H1 (cell line): ENCODE results near the gene NSD2. TPM values are rescaled to one million over a fixed set of nuclear protein-coding genes. Genes with fewer than 3 reads are reported as not detected.

Experiments
- CTCF ChIA-PET: fragments of 300-600 bp; sonication (Branson Sonifier 250); formaldehyde crosslinking; loops from one replicate; lab custom pipeline; 2021; ENCODE audit not compliant: partially characterized antibody; lab: Charles Lee
- POLR2A ChIA-PET: fragments of 300-600 bp; sonication (Branson Sonifier 250); formaldehyde crosslinking; loops from one replicate; lab custom pipeline; 2021; ENCODE audit warnings: inconsistent platforms; ENCODE audit not compliant: partially characterized antibody; lab: Charles Lee
- DNase-seq, 2 experiments: peaks; one replicate each; pipeline versions ENCODE4 v3.0.0 to v3.0.0-alpha.2; 2010 to 2022; ENCODE audit warnings: low spot score in 2 of 2, low read depth in 1 of 2, mixed read lengths in 1 of 2
- FAIRE-seq: peaks from 2 replicates; lab custom pipeline; 2011; peaks lifted over from hg19 to GRCh38; lab: Jason Lieb, UNC
- H2AFZ ChIP-seq: 2 replicates; pipeline ENCODE4 v1.8.1; 2012; ENCODE audit warnings: low read length, inconsistent platforms
- H2AK5ac ChIP-seq: 2 replicates; pipeline ENCODE4 v1.6.1; 2013; ENCODE audit warnings: low read depth, low read length
- H2BK120ac ChIP-seq: replicated peaks from 2 replicates; pipeline ENCODE3; 2013; ENCODE audit warnings: low read depth, low read length, inconsistent platforms
- H2BK12ac ChIP-seq: 2 replicates; pipeline ENCODE4 v1.6.1; 2013; ENCODE audit warnings: low read depth, low read length
- H2BK15ac ChIP-seq: 2 replicates; pipeline ENCODE4 v1.6.1; 2013; ENCODE audit warnings: low read length
- H2BK20ac ChIP-seq: 2 replicates; pipeline ENCODE4 v1.6.1; 2013; ENCODE audit warnings: low read length
- H2BK5ac ChIP-seq: 2 replicates; pipeline ENCODE4 v1.6.1; 2013; ENCODE audit warnings: low read depth, low read length
- H3K14ac ChIP-seq: 2 replicates; pipeline ENCODE4 v1.6.1; 2013; ENCODE audit warnings: inconsistent platforms; ENCODE audit not compliant: insufficient read length
- H3K18ac ChIP-seq: 2 replicates; pipeline ENCODE4 v1.6.1; 2013; ENCODE audit warnings: low read length; ENCODE audit errors: extremely low read depth
- H3K23ac ChIP-seq: 2 replicates; pipeline ENCODE4 v1.6.1; 2013; ENCODE audit warnings: inconsistent platforms; ENCODE audit not compliant: insufficient read length
- H3K23me2 ChIP-seq: 2 replicates; pipeline ENCODE4 v1.6.1; 2013; ENCODE audit warnings: low read depth, low read length
- H3K27ac ChIP-seq: 2 replicates; pipeline ENCODE4 v1.6.1; 2011; ENCODE audit warnings: low read depth, low read length, inconsistent platforms
- H3K27me3 ChIP-seq, 4 experiments: replicated peaks in 1 of 4; 1 replicate in 1 of 4; 2 replicates in 3 of 4; pipeline versions ENCODE4 v1.6.1 to v1.8.1; 2011 to 2013; ENCODE audit warnings: low read length in 3 of 4, mild to moderate bottlenecking in 3 of 4, inconsistent platforms in 2 of 4, mixed read lengths in 2 of 4, moderate library complexity in 1 of 4; ENCODE audit not compliant: control insufficient read depth in 3 of 4, insufficient read depth in 3 of 4; ENCODE audit errors: extremely low read depth in 1 of 4
- H3K36me3 ChIP-seq, 4 experiments: 2 replicates each; pipeline versions ENCODE4 v1.6.1 to v1.8.1; 2011 to 2013; ENCODE audit warnings: mild to moderate bottlenecking in 4 of 4, low read length in 3 of 4, moderate library complexity in 2 of 4, control low read depth in 1 of 4, inconsistent platforms in 1 of 4; ENCODE audit not compliant: insufficient read depth in 4 of 4, control insufficient read depth in 2 of 4
- H3K4ac ChIP-seq: replicated peaks from 2 replicates; pipeline ENCODE3; 2013; ENCODE audit warnings: low read length, low read depth, mixed read lengths, inconsistent platforms; ENCODE audit not compliant: insufficient read length
- H3K4me1 ChIP-seq, 4 experiments: replicated peaks in 1 of 4; 1 replicate in 1 of 4; 2 replicates in 3 of 4; pipeline versions ENCODE4 v1.6.1 to v1.8.1; 2011 to 2013; ENCODE audit warnings: low read length in 3 of 4, inconsistent platforms in 2 of 4, mixed read lengths in 1 of 4; ENCODE audit not compliant: insufficient read depth in 4 of 4, control insufficient read depth in 3 of 4
- H3K4me2 ChIP-seq, 2 experiments: 2 replicates each; pipeline versions ENCODE4 v1.6.1 to v1.8.1; 2011 to 2013; ENCODE audit warnings: low read depth in 2 of 2, low read length in 2 of 2, control low read depth in 1 of 2, inconsistent platforms in 1 of 2, mild to moderate bottlenecking in 1 of 2; ENCODE audit not compliant: insufficient read depth in 1 of 2
- H3K4me3 ChIP-seq, 4 experiments: fragments of 200-600, 300-600 bp in 1 of 4; sonication (generic), shearing (Covaris generic), sonication (Bioruptor Twin) in 1 of 4; 2 replicates each; pipeline versions ENCODE4 v1.5.1 to v1.8.1; 2011 to 2016; ENCODE audit warnings: low read length in 4 of 4, low read depth in 3 of 4, control low read depth in 2 of 4, inconsistent platforms in 2 of 4, mild to moderate bottlenecking in 2 of 4, mixed read lengths in 1 of 4, moderate library complexity in 1 of 4; ENCODE audit not compliant: insufficient read depth in 2 of 4; ENCODE audit errors: extremely low read depth in 1 of 4
- H3K56ac ChIP-seq: replicated peaks from 2 replicates; pipeline ENCODE3; 2013; ENCODE audit warnings: low read depth, mild to moderate bottlenecking, mixed read lengths, low read length, inconsistent platforms; ENCODE audit not compliant: insufficient read length
- H3K79me1 ChIP-seq: 2 replicates; pipeline ENCODE4 v1.6.1; 2013; ENCODE audit warnings: low read depth, low read length, control low read depth
- H3K79me2 ChIP-seq, 2 experiments: 2 replicates each; pipeline versions ENCODE4 v1.6.1 to v1.8.1; 2012 to 2013; ENCODE audit warnings: low read length in 2 of 2, mild to moderate bottlenecking in 2 of 2, inconsistent platforms in 1 of 2; ENCODE audit not compliant: insufficient read depth in 2 of 2, control insufficient read depth in 1 of 2
- H3K9ac ChIP-seq, 4 experiments: replicated peaks in 1 of 4; 1 replicate in 1 of 4; 2 replicates in 3 of 4; pipeline versions ENCODE4 v1.6.1 to v1.8.1; 2011 to 2013; ENCODE audit warnings: low read depth in 3 of 4, low read length in 3 of 4, control low read depth in 2 of 4, mild to moderate bottlenecking in 2 of 4, moderate library complexity in 2 of 4, inconsistent platforms in 1 of 4; ENCODE audit errors: extremely low read depth in 1 of 4
- H3K9me3 ChIP-seq, 2 experiments: 2 replicates each; pipeline versions ENCODE4 v1.6.1 to v1.8.1; 2012 to 2013; ENCODE audit warnings: mild to moderate bottlenecking in 2 of 2, moderate library complexity in 2 of 2, control low read depth in 1 of 2, inconsistent platforms in 1 of 2, low read depth in 1 of 2, low read length in 1 of 2, mixed read lengths in 1 of 2; ENCODE audit not compliant: insufficient read depth in 2 of 2
- H4K20me1 ChIP-seq, 2 experiments: replicated peaks in 1 of 2; 2 replicates each; pipeline versions ENCODE3 to v1.8.1; 2011 to 2013; ENCODE audit warnings: inconsistent platforms in 2 of 2, low read length in 2 of 2, mild to moderate bottlenecking in 1 of 2; ENCODE audit not compliant: insufficient read depth in 2 of 2, control insufficient read depth in 1 of 2
- H4K5ac ChIP-seq: 2 replicates; pipeline ENCODE4 v1.6.1; 2013; ENCODE audit warnings: low read length, low read depth, mixed read lengths, inconsistent platforms; ENCODE audit not compliant: insufficient read length
- H4K8ac ChIP-seq: 2 replicates; pipeline ENCODE4 v1.8.0; 2013; ENCODE audit warnings: mild to moderate bottlenecking, moderate library complexity, low read length, inconsistent platforms; ENCODE audit not compliant: insufficient read depth; ENCODE audit errors: extremely low read depth
- H4K91ac ChIP-seq: replicated peaks from 2 replicates; pipeline ENCODE3; 2013; ENCODE audit warnings: low read length, mixed read lengths, inconsistent platforms; ENCODE audit not compliant: insufficient read length
- BRCA1 ChIP-seq: IDR thresholded peaks from 2 replicates; pipeline ENCODE4 v1.6.1; 2012; ENCODE audit warnings: low read depth, low read length, improper control_type of control experiment
- CREB1 ChIP-seq: IDR thresholded peaks from 2 replicates; pipeline ENCODE4 v1.6.1; 2012; ENCODE audit warnings: inconsistent platforms
- GTF2F1 ChIP-seq: IDR thresholded peaks from 2 replicates; pipeline ENCODE4 v1.6.1; 2012; ENCODE audit warnings: low read depth, low read length, improper control_type of control experiment, borderline replicate concordance
- HDAC2 ChIP-seq, 2 experiments: fragments of 300-600 bp in 1 of 2; sonication (generic) in 1 of 2; IDR thresholded peaks; 2 replicates each; pipeline ENCODE4 v1.6.1; 2011 to 2012; ENCODE audit warnings: low read depth in 2 of 2, low read length in 2 of 2, mild to moderate bottlenecking in 2 of 2, moderate library complexity in 2 of 2, borderline replicate concordance in 1 of 2, inconsistent platforms in 1 of 2
- JUND ChIP-seq: IDR thresholded peaks from 2 replicates; pipeline ENCODE4 v1.6.1; 2011; ENCODE audit warnings: mild to moderate bottlenecking, improper control_type of control experiment, low read length
- KDM5A ChIP-seq: fragments of 200-600 bp; IDR thresholded peaks from 2 replicates; pipeline ENCODE4 v1.7.1; 2012; ENCODE audit warnings: mild to moderate bottlenecking, low read length, inconsistent platforms, mixed read lengths
- MAFK ChIP-seq: IDR thresholded peaks from 2 replicates; pipeline ENCODE4 v1.6.1; 2012; ENCODE audit warnings: low read depth, mild to moderate bottlenecking, improper control_type of control experiment, low read length
- POU5F1 ChIP-seq: IDR thresholded peaks from 2 replicates; pipeline ENCODE4 v1.6.1; 2011; ENCODE audit warnings: low read depth, mild to moderate bottlenecking, low read length, moderate library complexity
- RFX5 ChIP-seq: IDR thresholded peaks from 2 replicates; pipeline ENCODE4 v1.6.1; 2011; ENCODE audit warnings: low read depth, low read length, improper control_type of control experiment, borderline replicate concordance
- SIN3A ChIP-seq, 2 experiments: IDR thresholded peaks in 1 of 2; conservative IDR thresholded peaks in 1 of 2; 2 replicates each; pipeline ENCODE4 v1.6.1; 2011 to 2012; ENCODE audit warnings: low read length in 2 of 2, improper control_type of control experiment in 1 of 2, low read depth in 1 of 2, mild to moderate bottlenecking in 1 of 2
- SP4 ChIP-seq: IDR thresholded peaks from 2 replicates; pipeline ENCODE4 v1.6.1; 2012; ENCODE audit warnings: low read length, inconsistent platforms
- TAF1 ChIP-seq: IDR thresholded peaks from 2 replicates; pipeline ENCODE4 v1.6.1; 2011; ENCODE audit warnings: mild to moderate bottlenecking, low read depth, low read length
- TBP ChIP-seq: IDR thresholded peaks from 2 replicates; pipeline ENCODE4 v1.6.1; 2011; ENCODE audit warnings: low read depth, low read length, improper control_type of control experiment
- TCF12 ChIP-seq: IDR thresholded peaks from 2 replicates; pipeline ENCODE4 v1.6.1; 2011; ENCODE audit warnings: low read depth, mild to moderate bottlenecking, low read length
- WGBS, 2 experiments: shearing (Covaris generic) in 1 of 2; methylation state at CpG; one replicate each; pipeline versions ENCODE4 v1.1.6 to v1.1.7; 2013 to 2015; ENCODE audit warnings: low lambda C conversion rate in 2 of 2, mixed read lengths in 2 of 2, inconsistent platforms in 1 of 2, low coverage in 1 of 2, missing lambda C conversion rate in 1 of 2; ENCODE audit not compliant: insufficient replicate concordance in 2 of 2, insufficient coverage in 1 of 2, insufficient read length in 1 of 2; ENCODE audit errors: extremely low coverage in 1 of 2, missing lambda C conversion rate in 1 of 2; 5-methylcytosine and 5-hydroxymethylcytosine counted together
- polyA plus RNA-seq, 7 experiments: library from polyadenylated mRNA; depleted of rRNA in 3 of 7; stranded (reverse) in 5 of 7; unstranded in 2 of 7; fragments of >200 nt in 5 of 7; fragments of 200-250 nt in 2 of 7; gene quantifications; 1 replicate in 5 of 7; 2 replicates in 1 of 7; 4 replicates in 1 of 7; pipeline versions ENCODE4 v1.2.1 to v1.2.3, GENCODE V29; 2011 to 2013; ENCODE audit warnings: missing spikeins in 2 of 7, mixed read lengths in 2 of 7
- total RNA-seq: library from RNA; stranded (reverse); fragmentation: NEBNext Ultra II Directional; extraction: Animal tissue kit (Norgen Biotek cat#: 25700); gene quantifications from 2 replicates; pipeline ENCODE4 v1.2.1, GENCODE V29; 2021
- TF ChIP-seq, protein P1 (sequence below): IDR thresholded peaks from 2 replicates; pipeline ENCODE4 v1.6.1; 2012; ENCODE audit warnings: inconsistent platforms

The NSD2 gene
- total and polyA plus RNA-seq, 2 of the 8 experiments (the other 6 are each of a cell fraction or from before 2014, with no cell fraction given) = 26.7 to 129 TPM

DNA sequence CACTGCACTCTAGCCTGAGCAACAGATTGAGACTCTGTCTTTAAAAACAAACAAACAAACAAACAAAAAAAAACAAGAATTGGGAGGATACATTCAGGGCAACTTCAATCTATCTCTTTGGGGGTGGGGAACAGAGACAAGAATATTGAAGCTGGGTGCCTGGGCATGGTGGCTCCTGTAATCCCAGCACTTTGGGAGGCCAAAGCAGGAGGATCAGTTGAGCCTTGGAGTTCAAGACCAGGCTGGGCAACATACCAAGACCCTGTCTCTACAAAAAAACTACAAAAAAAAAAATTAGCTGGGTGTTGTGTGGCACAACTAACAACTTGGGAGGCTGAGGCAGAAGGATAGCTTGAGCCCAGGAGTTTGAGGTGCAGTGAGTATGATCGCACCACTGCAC is 16.4 kb upstream of the NSD2 start:
- H3K4me3 ChIP-seq = peak overlapping the region; percentile 61 to 79 (median 72)
- peaks cover 24 to 37% (median 33%) of the 10 kb centered on the region in 4 experiments for H3K27me3 ChIP-seq
- H3K9me3 ChIP-seq = no peaks in the 10 kb centered on the region
- FAIRE-seq (no peak), DNase-seq (no peak)
- 67% methylated on average over 1 of the region's 1 CpG; no CpG with 5 or more reads in 1 of the 2 experiments for WGBS, 2 experiments
- peaks cover 0 to 30% of the 10 kb centered on the region in 2 experiments; a peak in 3 of 4 replicates for H3K79me2 ChIP-seq
- ChIA-PET POLR2A (interaction anchor here (0.6 to 0.8 kb wide), 2 partner anchors 206 to 669 kb away, joined by 3 read pairs; no protein-coding TSS in a partner anchor), CTCF (interaction anchor here (0.7 to 1.4 kb wide), 5 partner anchors 21 to 202 kb away, joined by 3 to 16 read pairs (median 3); no protein-coding TSS in a partner anchor)
- peak overlapping the region; percentile 91 to 99 for H3K4me2 ChIP-seq
- H2BK5ac ChIP-seq = no peak overlapping the region
- no peak overlapping the region for H3K9ac ChIP-seq
- H3K36me3 ChIP-seq = no peaks in the 10 kb centered on the region; a peak in 1 of 8 replicates
- no peak overlapping the region for H2BK20ac ChIP-seq
- no peak overlapping the region for H2BK12ac ChIP-seq
- peaks cover 26 to 36% of the 10 kb centered on the region in 2 experiments for H4K20me1 ChIP-seq
- H3K23me2 ChIP-seq = peaks cover 12% of the 10 kb centered on the region
- no peak overlapping the region for H2BK15ac ChIP-seq
- H3K79me1 ChIP-seq = peaks cover 20% of the 10 kb centered on the region
- no peak overlapping the region for H2AK5ac ChIP-seq
- no peak overlapping the region for H2BK120ac ChIP-seq
- TF ChIP-seq TBP = no peak
- TF ChIP-seq, protein P1, sequence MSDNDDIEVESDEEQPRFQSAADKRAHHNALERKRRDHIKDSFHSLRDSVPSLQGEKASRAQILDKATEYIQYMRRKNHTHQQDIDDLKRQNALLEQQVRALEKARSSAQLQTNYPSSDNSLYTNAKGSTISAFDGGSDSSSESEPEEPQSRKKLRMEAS = no peak
- no peak for TF ChIP-seq JUND
- TF ChIP-seq POU5F1 = no peak
- no peak for TF ChIP-seq CREB1
- TF ChIP-seq TAF1 = no peak
- TF ChIP-seq TCF12 = no peak
- no peak for TF ChIP-seq HDAC2 (IDR thresholded peaks at IDR 0.05; ENCODE audit: borderline replicate concordance in 1 of 2, low read depth in 2 of 2, low read length in 2 of 2)
- TF ChIP-seq BRCA1 = no peak
- no peak for TF ChIP-seq GTF2F1
- TF ChIP-seq SP4 = no peak
- no peak for TF ChIP-seq KDM5A
- TF ChIP-seq SIN3A (conservative IDR thresholded peaks at IDR 0.05 in 1 of 2, IDR thresholded peaks at IDR 0.05 in 1 of 2; ENCODE audit: low read depth in 1 of 2, low read length in 2 of 2) = no peak
- TF ChIP-seq MAFK = no peak
- no peak for TF ChIP-seq RFX5
- H3K4ac ChIP-seq = no peak overlapping the region
- H3K27ac ChIP-seq = no peak overlapping the region
- H3K23ac ChIP-seq = no peak overlapping the region
- H4K5ac ChIP-seq = no peak overlapping the region
- no peak overlapping the region for H4K8ac ChIP-seq
- H4K91ac ChIP-seq = no peak overlapping the region
- no peak overlapping the region for H3K18ac ChIP-seq
- no peak overlapping the region for H2AFZ ChIP-seq
- no peak overlapping the region for H3K14ac ChIP-seq
- no peak overlapping the region for H3K56ac ChIP-seq
- H3K4me1 ChIP-seq = peaks cover 0 to 14% (median 7%) of the 10 kb centered on the region in 4 experiments; a peak in 5 of 7 replicates
